Astrocyte (in vitro differentiated cells and primary cell): ENCODE results near the gene ZNF543. TPM values are rescaled to one million over a fixed set of nuclear protein-coding genes. Genes with fewer than 3 reads are reported as not detected.
"Not testable (repeated sequence)": the region's sequence is repeated elsewhere in the genome, so short reads cannot be mapped to it uniquely, and the experiment has no call there.

ENCODE experiments used
- DNase-seq: peaks from one replicate; pipeline ENCODE4 v3.0.0-alpha.2; 2010; ENCODE audit warnings: low read depth
- FAIRE-seq: peaks from 2 replicates; lab custom pipeline; 2011; peaks lifted over from hg19 to GRCh38; lab: Jason Lieb, UNC
- H2AFZ ChIP-seq: 2 replicates; pipeline ENCODE4 v1.6.0; 2012; ENCODE audit warnings: low read depth, low read length, inconsistent platforms
- H3K27ac ChIP-seq: 2 replicates; pipeline ENCODE4 v1.5.1; 2011; ENCODE audit warnings: low read depth, low read length, inconsistent platforms
- H3K27me3 ChIP-seq: 2 replicates; pipeline ENCODE4 v1.6.0; 2011; ENCODE audit warnings: low read length, inconsistent platforms; ENCODE audit not compliant: insufficient read depth
- H3K36me3 ChIP-seq: 2 replicates; pipeline ENCODE4 v1.5.1; 2011; ENCODE audit warnings: low read length, inconsistent platforms; ENCODE audit not compliant: insufficient read depth
- H3K4me1 ChIP-seq: 2 replicates; pipeline ENCODE4 v1.5.1; 2011; ENCODE audit warnings: low read length, inconsistent platforms; ENCODE audit not compliant: insufficient read depth
- H3K4me2 ChIP-seq: 2 replicates; pipeline ENCODE4 v1.6.0; 2012; ENCODE audit warnings: low read length, inconsistent platforms
- H3K4me3 ChIP-seq: 2 replicates; pipeline ENCODE4 v1.5.1; 2011; ENCODE audit warnings: low read depth, mild to moderate bottlenecking, low read length, inconsistent platforms; ENCODE audit not compliant: insufficient read depth
- H3K79me2 ChIP-seq: 2 replicates; pipeline ENCODE4 v1.6.0; 2012; ENCODE audit warnings: mild to moderate bottlenecking, low read length, inconsistent platforms; ENCODE audit not compliant: insufficient read depth
- H3K9ac ChIP-seq: 2 replicates; pipeline ENCODE4 v1.6.0; 2012; ENCODE audit warnings: mild to moderate bottlenecking, low read length, inconsistent platforms
- H3K9me3 ChIP-seq: 2 replicates; pipeline ENCODE4 v1.5.1; 2012; ENCODE audit warnings: low read depth, mild to moderate bottlenecking, low read length, inconsistent platforms; ENCODE audit not compliant: insufficient read depth
- H4K20me1 ChIP-seq: 2 replicates; pipeline ENCODE4 v1.6.0; 2012; ENCODE audit warnings: low read length, inconsistent platforms; ENCODE audit not compliant: insufficient read depth
- H3K27ac Mint-ChIP-seq: one replicate; pipeline ENCODE4 v1.8.0; 2021; ENCODE audit warnings: mild to moderate bottlenecking, mixed read lengths; ENCODE audit not compliant: unreplicated experiment
- H3K27me3 Mint-ChIP-seq: one replicate; pipeline ENCODE4 v1.8.0; 2021; ENCODE audit warnings: low read depth, mixed read lengths; ENCODE audit not compliant: unreplicated experiment
- H3K36me3 Mint-ChIP-seq: one replicate; pipeline ENCODE4 v1.8.0; 2021; ENCODE audit warnings: low read depth, mixed read lengths; ENCODE audit not compliant: unreplicated experiment
- H3K4me1 Mint-ChIP-seq: one replicate; pipeline ENCODE4 v1.8.0; 2021; ENCODE audit warnings: low read depth, mixed read lengths; ENCODE audit not compliant: unreplicated experiment
- H3K4me3 Mint-ChIP-seq: one replicate; pipeline ENCODE4 v1.8.0; 2021; ENCODE audit warnings: mild to moderate bottlenecking, moderate library complexity, mixed read lengths; ENCODE audit not compliant: unreplicated experiment
- H3K9me3 Mint-ChIP-seq: one replicate; pipeline ENCODE4 v1.8.0; 2021; ENCODE audit warnings: mild to moderate bottlenecking, mixed read lengths; ENCODE audit not compliant: unreplicated experiment
- EZH2 ChIP-seq: IDR thresholded peaks from 2 replicates; pipeline ENCODE4 v1.6.1; 2012; ENCODE audit warnings: mild to moderate bottlenecking, low read length, inconsistent platforms; ENCODE audit not compliant: insufficient read depth
- total RNA-seq: library from RNA; stranded (reverse); gene quantifications from 2 replicates; pipeline ENCODE4 v1.2.1, GENCODE V29; 2021
- TF ChIP-seq, protein P1 (sequence below): IDR thresholded peaks from 2 replicates; pipeline ENCODE4 v1.5.1; 2011; ENCODE audit warnings: low read depth, mild to moderate bottlenecking, inconsistent platforms, low read length, moderate library complexity; ENCODE audit not compliant: insufficient read depth

Gene ZNF543
- total RNA-seq, 1 donor from 2014 or later = 9.5 TPM

DNA sequence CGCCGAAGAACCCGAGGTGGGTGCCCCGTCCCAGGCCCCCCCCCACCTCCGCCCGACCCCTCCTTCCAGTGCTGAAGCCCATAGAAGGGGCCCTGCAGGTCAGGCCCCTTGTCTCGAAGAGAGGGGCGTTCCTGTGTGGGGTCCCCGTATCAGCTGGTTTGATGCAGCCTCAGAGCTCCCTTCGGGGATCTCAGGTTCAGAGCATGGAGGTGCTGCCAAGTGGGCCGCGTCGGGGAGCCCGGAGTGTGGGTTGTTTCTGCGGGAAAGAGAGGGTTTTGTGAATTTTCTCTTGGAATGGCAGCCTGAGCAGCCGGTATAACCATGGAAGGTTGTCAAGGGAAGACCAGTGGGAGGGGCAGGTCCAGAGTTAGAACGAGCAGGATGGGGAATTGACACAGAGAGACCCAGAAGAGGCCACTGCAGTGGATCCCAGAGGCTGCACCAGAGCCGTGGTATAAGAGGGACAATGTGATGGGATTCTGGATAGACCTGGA, 43.5 kb downstream of the ZNF543 start:
- Histone ChIP-seq H2AFZ (peak overlapping the region; percentile 76), H3K36me3 (peaks cover under 1% of the 10 kb centered on the region), H3K4me1 (no peaks in the 10 kb centered on the region), H3K79me2 (peaks cover 15% of the 10 kb centered on the region), H3K9me3 (peaks cover 4% of the 10 kb centered on the region), H3K9ac (peak overlapping the region; percentile 82), H3K4me3 (peak overlapping the region; percentile 67), H3K27ac (peak overlapping the region; percentile 66), H3K27me3 (no peaks in the 10 kb centered on the region), H4K20me1 (no peaks in the 10 kb centered on the region), H3K4me2 (peak overlapping the region; percentile 82)
- Mint-ChIP-seq H3K4me3 (peak overlapping the region; percentile 95), H3K27ac (peak overlapping the region; percentile 73), H3K36me3 (peaks cover 13% of the 10 kb centered on the region), H3K27me3 (no peaks in the 10 kb centered on the region), H3K9me3 (no peaks in the 10 kb centered on the region), H3K4me1 (peaks cover 6% of the 10 kb centered on the region)
- DNase-seq = peak; percentile 3
- no peak for FAIRE-seq
- TF ChIP-seq EZH2 = no peak
- TF ChIP-seq, protein P1, sequence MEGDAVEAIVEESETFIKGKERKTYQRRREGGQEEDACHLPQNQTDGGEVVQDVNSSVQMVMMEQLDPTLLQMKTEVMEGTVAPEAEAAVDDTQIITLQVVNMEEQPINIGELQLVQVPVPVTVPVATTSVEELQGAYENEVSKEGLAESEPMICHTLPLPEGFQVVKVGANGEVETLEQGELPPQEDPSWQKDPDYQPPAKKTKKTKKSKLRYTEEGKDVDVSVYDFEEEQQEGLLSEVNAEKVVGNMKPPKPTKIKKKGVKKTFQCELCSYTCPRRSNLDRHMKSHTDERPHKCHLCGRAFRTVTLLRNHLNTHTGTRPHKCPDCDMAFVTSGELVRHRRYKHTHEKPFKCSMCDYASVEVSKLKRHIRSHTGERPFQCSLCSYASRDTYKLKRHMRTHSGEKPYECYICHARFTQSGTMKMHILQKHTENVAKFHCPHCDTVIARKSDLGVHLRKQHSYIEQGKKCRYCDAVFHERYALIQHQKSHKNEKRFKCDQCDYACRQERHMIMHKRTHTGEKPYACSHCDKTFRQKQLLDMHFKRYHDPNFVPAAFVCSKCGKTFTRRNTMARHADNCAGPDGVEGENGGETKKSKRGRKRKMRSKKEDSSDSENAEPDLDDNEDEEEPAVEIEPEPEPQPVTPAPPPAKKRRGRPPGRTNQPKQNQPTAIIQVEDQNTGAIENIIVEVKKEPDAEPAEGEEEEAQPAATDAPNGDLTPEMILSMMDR = no peak

DNA sequence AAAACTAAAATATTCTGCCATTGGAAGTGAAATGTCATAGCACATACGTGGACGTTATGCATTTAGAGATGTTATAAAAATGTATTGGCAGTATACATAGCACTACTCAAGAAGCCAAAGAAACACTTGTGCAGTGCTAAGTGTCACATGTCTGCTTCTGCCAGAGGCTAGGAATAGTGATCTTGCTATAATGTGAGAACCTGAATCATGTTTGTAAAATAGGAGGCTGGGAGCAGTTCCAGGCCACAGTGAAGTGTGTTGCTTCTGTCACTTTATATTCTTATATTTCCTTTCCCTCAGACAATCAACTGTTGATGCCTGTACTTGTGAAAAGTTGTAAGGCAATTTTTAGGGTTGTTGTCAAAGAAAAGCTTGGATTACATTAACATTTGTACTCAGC, 46.5 kb downstream of the ZNF543 start:
- H3K9ac ChIP-seq = no peak overlapping the region
- H3K36me3 ChIP-seq = no peaks in the 10 kb centered on the region
- TF ChIP-seq, protein P1 = no peak
- no peak for TF ChIP-seq EZH2
- no peak overlapping the region for H3K4me2 ChIP-seq
- Mint-ChIP-seq H3K36me3 (peaks cover 28% of the 10 kb centered on the region), H3K27ac (no peak overlapping the region), H3K27me3 (no peaks in the 10 kb centered on the region), H3K4me1 (peaks cover 6% of the 10 kb centered on the region), H3K9me3 (peaks cover 2% of the 10 kb centered on the region), H3K4me3 (no peak overlapping the region)
- peaks cover 13% of the 10 kb centered on the region for H3K79me2 ChIP-seq
- H3K27ac ChIP-seq = no peak overlapping the region
- no peaks in the 10 kb centered on the region for H3K4me1 ChIP-seq
- H2AFZ ChIP-seq = no peak overlapping the region
- H3K4me3 ChIP-seq = no peak overlapping the region
- no peak for DNase-seq
- H4K20me1 ChIP-seq = no peaks in the 10 kb centered on the region
- no peaks in the 10 kb centered on the region for H3K27me3 ChIP-seq
- no peak for FAIRE-seq
- no peaks in the 10 kb centered on the region for H3K9me3 ChIP-seq

DNA sequence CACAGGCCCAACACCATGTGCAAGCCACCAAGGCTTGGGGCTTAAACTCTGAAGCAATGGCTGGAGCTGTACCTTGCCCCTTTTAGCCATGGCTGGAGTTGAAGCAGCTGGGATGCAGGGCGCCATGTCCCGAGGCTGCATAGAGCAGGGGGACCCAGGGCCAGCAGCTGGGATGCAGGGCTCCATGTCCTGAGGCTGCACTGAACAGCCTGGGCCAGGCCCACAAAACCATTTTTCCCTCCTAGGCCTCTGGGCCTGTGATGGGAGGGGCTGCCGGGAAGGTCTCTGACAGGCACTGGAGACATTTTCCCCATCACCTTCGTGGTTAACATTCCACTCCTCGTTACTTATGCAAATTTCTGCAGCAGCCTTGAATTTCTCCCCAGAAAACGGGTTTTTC, 53.9 kb downstream of the ZNF543 start:
- Histone ChIP-seq H3K27me3 (no peaks in the 10 kb centered on the region), H3K27ac (no peak overlapping the region), H3K4me3 (no peak overlapping the region), H3K36me3 (peaks cover 23% of the 10 kb centered on the region), H4K20me1 (no peaks in the 10 kb centered on the region), H3K9ac (no peak overlapping the region), H3K4me2 (no peak overlapping the region), H3K9me3 (peaks cover 34% of the 10 kb centered on the region), H3K79me2 (no peaks in the 10 kb centered on the region), H3K4me1 (no peaks in the 10 kb centered on the region), H2AFZ (no peak overlapping the region)
- H3K4me1 Mint-ChIP-seq = no peaks in the 10 kb centered on the region
- TF ChIP-seq, protein P1 = no peak
- no peak for TF ChIP-seq EZH2
- peaks cover 81% of the 10 kb centered on the region for H3K36me3 Mint-ChIP-seq
- H3K4me3 Mint-ChIP-seq = no peak overlapping the region
- DNase-seq (no peak), FAIRE-seq (no peak)
- H3K9me3 Mint-ChIP-seq = peaks cover 58% of the 10 kb centered on the region
- H3K27ac Mint-ChIP-seq = no peak overlapping the region
- H3K27me3 Mint-ChIP-seq = no peaks in the 10 kb centered on the region

DNA sequence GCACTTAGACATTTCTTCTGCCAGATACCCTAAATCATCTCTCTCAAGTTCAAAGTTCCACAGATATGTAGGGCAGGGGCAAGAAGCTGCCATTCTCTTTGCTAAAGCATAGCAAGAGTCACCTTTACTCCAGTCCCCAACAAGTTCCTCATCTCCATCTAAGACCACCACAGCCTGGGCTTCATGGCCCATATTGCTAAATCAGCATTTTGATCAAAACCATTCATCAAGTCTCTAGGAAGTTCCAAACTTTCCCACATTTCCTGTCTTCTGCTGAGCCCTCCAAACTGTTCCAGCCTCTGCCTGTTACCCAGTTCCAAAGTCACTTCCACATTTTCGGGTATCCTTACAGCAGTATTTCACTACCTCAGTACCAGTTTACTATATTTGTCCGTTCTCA, 54.4 kb downstream of the ZNF543 start:
- not testable (repeated sequence) for H3K4me1 ChIP-seq, H3K4me1 Mint-ChIP-seq, H3K4me3 Mint-ChIP-seq, H4K20me1 ChIP-seq, DNase-seq, H3K27me3 Mint-ChIP-seq, H3K79me2 ChIP-seq, H3K9ac ChIP-seq, H3K27me3 ChIP-seq, FAIRE-seq, H3K4me2 ChIP-seq, H2AFZ ChIP-seq, H3K27ac Mint-ChIP-seq, H3K4me3 ChIP-seq, H3K27ac ChIP-seq
- Histone ChIP-seq H3K9me3 (peaks cover 36% of the 10 kb centered on the region), H3K36me3 (peaks cover 23% of the 10 kb centered on the region)
- Mint-ChIP-seq H3K36me3 (peaks cover 79% of the 10 kb centered on the region), H3K9me3 (peaks cover 60% of the 10 kb centered on the region)
